ENCODE results near the gene TUBGCP5.

DNA sequence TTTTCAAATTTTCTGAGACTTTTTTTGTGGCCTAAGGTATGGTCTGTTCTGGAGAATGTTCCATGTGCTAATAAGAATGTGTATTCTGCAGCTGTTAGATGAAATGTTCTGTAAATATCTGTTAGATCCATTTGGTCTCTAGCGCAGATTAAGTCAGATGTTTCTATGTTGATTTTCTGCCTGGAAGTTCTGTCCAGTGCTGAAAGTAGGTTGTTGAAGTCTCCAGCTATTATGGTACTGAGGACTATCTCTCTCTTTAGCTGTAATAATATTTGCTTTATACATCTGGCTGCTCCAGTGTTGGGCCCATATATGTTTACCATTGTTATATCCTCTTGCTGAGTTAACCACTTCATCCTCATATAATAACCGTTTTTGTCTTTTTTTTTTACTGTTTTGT lies 13.2 kb upstream of the TUBGCP5 start:
- TF ChIP-seq ZNF274 (IDR thresholded peaks at IDR 0.05; ENCODE audit: low read depth, low read length) (no peak), YY1 (IDR thresholded peaks at IDR 0.05; ENCODE audit: insufficient read depth, insufficient read length) (no peak)

All from NT2/D1 (cell line).